NCI-H1105 (cell line): Measurements from ENCODE around the gene SPATA31C1.
"Not testable (repeated sequence)": the region's sequence is repeated elsewhere in the genome, so short reads cannot be mapped to it uniquely, and the experiment has no call there.

ENCODE experiments used
- DNase-seq: peaks from one replicate; lab custom pipeline; 2025; lab: John Stamatoyannopoulos, UW

SPATA31C1 gene

DNA sequence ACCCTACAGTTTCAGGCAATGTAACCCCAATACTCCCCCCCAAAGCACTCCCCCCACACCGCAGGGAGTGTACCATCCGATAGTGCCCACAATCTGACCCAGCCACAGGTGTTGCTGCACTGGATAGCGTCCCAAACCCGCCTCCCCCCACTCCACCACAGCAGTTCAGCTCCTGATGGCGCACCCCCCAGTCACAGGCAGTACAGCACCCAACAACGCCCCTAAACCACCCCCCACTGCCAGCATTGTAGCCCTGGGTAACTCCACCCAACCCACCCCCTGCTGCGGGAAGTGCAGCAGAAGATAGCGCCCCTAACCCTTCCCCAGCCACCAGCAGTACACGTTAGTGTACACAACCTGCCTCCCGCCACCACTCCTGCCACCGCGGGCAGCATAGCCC, 20.6 kb downstream of the SPATA31C1 start:
- DNase-seq: not testable (repeated sequence)

DNA sequence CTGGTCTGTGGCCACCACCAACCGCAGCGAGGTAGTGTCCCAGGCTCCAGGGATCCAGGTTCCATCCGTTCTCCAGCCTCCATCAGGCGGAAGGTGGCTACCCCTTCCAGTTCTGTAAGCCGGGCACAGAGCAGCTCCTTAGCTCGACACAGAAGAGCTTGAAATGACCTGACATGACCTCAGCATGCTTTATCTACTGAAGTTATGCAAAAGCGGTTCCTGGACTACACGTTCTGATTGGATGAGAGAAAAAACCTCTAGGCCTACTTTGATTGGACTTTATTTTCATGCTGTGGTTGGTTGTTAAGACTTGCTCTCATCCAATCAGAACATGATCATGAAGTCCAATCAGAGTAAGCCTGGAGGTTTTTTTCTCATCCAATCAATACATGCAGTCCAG, 21.3 kb downstream of the SPATA31C1 start:
- not testable (repeated sequence) for DNase-seq

- no peak for DNase-seq
These were observed 26.3 kb downstream of the SPATA31C1 start for GRCh38 chr9:87944096-87944495.

- DNase-seq: no peak
These were observed 26.9 kb downstream of the SPATA31C1 start for GRCh38 chr9:87944682-87945081.

DNA sequence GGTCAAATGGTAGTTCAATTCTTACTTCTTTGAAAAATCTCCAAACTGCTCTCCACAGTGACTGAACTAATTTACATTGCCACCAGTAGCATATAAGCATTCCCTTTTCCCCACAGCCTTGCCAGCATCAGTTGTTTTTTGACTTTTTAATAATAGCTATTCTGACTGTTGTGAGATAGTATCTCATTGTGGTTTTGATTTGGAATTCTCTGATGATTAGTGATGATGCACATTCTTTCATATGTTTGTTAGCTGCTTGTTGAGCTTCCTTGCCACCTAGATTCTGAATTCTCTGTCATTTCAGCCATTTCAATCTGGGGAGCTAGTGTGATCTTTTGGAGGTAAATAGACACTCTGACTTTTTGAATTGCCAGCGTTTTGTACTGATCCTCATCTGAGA, 32.5 kb downstream of the SPATA31C1 start:
- DNase-seq: no peak

DNA sequence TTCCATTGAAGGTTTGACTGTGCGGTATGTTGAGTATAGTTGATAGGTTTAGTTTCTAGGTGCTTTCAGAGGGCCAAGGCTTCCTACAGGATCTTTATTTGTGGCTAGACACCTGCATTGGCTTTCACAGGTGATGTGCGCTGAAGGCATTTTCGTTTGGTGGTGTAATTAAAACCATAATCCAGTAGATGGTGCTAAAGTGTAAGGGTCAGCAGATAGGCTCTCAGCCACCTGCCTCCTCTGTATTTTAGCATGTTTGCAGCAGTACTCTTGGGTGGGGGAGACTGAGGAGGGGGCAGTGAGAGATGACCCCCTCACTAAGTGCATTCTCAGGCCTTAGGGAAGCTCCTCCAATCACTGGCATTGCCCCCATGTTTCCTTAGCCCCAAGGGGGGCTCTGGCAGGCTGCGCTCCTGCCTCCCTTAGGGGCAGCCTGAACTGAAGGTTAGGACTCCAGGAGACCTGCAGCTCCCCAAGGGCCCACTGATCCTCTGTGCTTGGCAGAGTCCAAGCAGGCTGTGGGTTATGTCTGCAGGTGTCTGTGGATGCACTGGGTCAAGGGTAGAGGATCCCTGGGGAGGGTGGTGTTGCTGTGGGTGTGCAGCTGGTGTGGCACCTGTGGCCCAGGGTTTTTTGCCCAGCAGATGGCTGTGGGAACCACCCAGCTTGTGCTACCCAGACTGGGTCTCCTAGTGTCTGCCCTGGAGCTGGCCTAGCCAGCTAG, 33.2 kb downstream of the SPATA31C1 start:
- DNase-seq: no peak

DNA sequence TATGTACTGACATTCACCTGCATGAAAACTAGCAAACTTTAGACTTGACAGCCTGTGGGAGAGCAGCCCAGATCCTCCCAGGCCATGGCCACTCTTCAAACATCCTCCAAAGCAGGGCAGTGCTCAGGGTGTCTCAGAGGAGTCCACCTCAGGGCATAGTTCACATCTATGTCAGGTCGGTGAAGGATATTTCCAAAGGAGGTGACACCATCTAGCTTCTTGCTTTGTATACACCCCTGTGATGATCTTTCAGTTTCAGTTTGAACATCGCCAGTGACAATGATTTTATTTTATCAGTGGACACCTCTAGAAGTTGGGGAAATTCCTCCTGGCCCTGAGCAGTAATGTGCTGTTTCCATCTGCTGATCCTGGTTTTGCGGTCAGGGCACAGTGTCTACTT, 36.5 kb downstream of the SPATA31C1 start:
- no peak for DNase-seq

GRCh38 chr9:87957839-87958238, 40.1 kb downstream of the SPATA31C1 start:
- no peak for DNase-seq

- no peak for DNase-seq
These were observed 40.8 kb downstream of the SPATA31C1 start for GRCh38 chr9:87958591-87958990.

DNA sequence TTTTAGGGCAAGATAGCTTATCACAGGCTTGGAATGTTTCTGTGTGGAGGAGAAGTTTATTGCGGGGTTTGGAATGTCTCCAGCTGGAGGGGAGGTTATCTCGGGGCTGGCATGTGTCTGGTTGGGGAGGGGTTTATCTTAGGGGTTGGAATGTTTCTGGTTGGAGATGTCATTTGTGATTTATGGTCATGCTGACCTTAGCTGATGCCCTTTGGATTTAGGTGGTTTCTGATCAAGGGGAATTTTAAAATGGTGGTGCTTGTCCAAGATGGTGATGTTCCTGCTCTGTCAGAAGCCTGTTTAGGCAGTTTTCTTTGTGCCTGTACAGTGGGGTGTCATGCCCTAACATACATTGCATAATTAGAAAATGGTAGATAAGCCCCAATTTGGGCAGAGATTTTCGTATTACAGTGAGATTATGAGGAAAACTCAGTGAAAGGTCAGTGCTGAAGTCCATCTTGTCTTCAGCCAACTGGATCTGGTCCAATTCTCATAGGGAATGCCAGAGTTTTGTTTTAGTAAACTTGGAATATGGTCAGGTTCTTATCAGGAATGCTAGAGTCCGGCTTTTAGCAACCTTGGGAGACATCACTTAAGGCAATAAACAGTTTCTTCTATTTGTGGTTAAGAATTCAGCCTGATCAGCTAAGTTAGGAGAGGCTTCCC, 42.3 kb downstream of the SPATA31C1 start:
- DNase-seq: no peak

GRCh38 chr9:87963770-87964169, 46.0 kb downstream of the SPATA31C1 start:
- DNase-seq: no peak

DNA sequence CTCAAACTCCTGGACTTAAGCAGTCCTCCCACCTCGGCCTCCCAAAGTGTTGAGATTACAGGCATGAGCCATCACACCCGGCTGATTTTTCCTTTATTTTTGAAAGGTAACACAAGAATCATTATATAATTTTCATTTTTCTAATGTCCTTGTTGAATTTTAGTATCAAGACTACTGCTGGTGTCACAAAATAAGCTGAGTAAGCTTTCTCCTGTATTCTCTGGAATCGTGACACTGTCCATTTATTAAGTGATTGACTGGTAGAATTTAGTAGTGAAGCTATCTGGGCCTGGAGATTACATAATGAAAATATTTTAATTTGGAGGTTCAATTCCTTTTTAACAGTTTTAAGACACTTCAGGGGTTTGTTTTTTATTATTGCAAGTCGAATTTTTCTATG, 47.1 kb downstream of the SPATA31C1 start:
- DNase-seq: no peak

DNA sequence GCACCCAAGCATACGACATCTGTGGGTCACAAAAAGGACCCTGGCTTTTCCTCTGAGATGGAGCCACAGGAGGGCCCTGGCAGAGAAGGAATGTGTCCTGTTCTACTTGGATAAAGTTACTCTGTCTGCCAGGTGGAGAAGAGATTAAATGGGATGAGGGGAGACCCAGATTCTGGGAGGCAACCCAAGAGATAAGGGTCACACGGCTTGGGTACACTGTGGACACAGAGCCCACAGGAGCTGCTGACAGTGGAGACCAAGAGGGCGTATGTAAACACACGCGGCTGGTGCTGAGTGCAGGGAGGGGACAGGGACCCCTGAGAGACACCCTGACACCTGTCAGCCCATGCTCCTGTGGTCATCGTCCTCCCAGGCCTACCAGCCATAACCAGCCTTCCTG, 50.4 kb downstream of the SPATA31C1 start:
- no peak for DNase-seq

DNA sequence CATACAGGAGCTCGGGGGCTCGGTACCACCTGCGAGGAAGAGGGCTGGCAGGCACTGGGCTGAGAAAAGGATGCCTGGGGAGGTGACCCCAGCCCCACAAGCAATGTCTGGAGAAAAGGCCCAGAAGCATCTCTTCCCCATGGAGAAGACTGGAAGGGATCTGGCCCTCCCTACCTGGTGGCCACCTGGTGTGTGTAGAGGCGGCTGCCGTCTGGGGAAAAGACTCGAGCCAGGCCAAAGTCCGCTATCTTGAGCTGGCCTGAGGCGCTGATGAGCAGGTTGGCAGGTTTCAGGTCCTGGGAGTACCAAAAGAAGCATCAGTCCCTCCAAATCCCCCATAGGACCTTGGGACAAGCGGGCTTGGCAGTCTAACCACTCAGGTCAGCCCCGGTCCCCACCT, 52.8 kb downstream of the SPATA31C1 start:
- no peak for DNase-seq

- no peak for DNase-seq
These were observed 55.4 kb downstream of the SPATA31C1 start for GRCh38 chr9:87973122-87973521.
